Endodermal cell (in vitro differentiated cells): Measurements from ENCODE around the gene ZYX. TPM values are rescaled to one million over a fixed set of nuclear protein-coding genes. Genes with fewer than 3 reads are reported as not detected.

Source experiments
- DNase-seq: peaks from one replicate; pipeline ENCODE4 v3.0.0-alpha.2; 2017
- H3K27ac ChIP-seq: 2 replicates; pipeline ENCODE4 v1.5.1; 2013; ENCODE audit warnings: mild to moderate bottlenecking, low read depth, low read length, moderate library complexity
- H3K27me3 ChIP-seq: 2 replicates; pipeline ENCODE4 v1.6.1; 2013; ENCODE audit warnings: mild to moderate bottlenecking, low read length, moderate library complexity; ENCODE audit not compliant: insufficient read depth, control insufficient read depth, poor library complexity, severe bottlenecking
- H3K36me3 ChIP-seq: 2 replicates; pipeline ENCODE4 v1.7.0; 2013; ENCODE audit warnings: mild to moderate bottlenecking, low read length, moderate library complexity; ENCODE audit not compliant: control insufficient read depth, insufficient read depth
- H3K4me1 ChIP-seq: one replicate; pipeline ENCODE4 v1.7.0; 2013; ENCODE audit warnings: low read length; ENCODE audit not compliant: control insufficient read depth, insufficient read depth
- H3K4me3 ChIP-seq: 2 replicates; pipeline ENCODE4 v1.5.1; 2013; ENCODE audit warnings: mild to moderate bottlenecking, low read length, moderate library complexity
- H3K9ac ChIP-seq: 2 replicates; pipeline ENCODE4 v1.6.1; 2013; ENCODE audit warnings: mild to moderate bottlenecking, low read length, moderate library complexity; ENCODE audit not compliant: poor library complexity, severe bottlenecking; ENCODE audit errors: extremely low read depth
- H3K9me3 ChIP-seq: 2 replicates; pipeline ENCODE4 v1.6.1; 2013; ENCODE audit warnings: mild to moderate bottlenecking, low read length, moderate library complexity; ENCODE audit not compliant: control insufficient read depth
- H3K27ac Mint-ChIP-seq: 2 replicates; pipeline ENCODE4 v1.8.0; 2020; ENCODE audit warnings: mixed read lengths
- H3K27me3 Mint-ChIP-seq: 2 replicates; pipeline ENCODE4 v1.8.0; 2021; ENCODE audit warnings: mild to moderate bottlenecking, mixed read lengths; ENCODE audit not compliant: insufficient read depth
- H3K36me3 Mint-ChIP-seq: 2 replicates; pipeline ENCODE4 v1.8.0; 2020; ENCODE audit warnings: low read depth, mixed read lengths
- H3K4me1 Mint-ChIP-seq: 2 replicates; pipeline ENCODE4 v1.8.0; 2020; ENCODE audit warnings: mixed read lengths
- H3K4me3 Mint-ChIP-seq: 2 replicates; pipeline ENCODE4 v1.8.0; 2020; ENCODE audit warnings: mild to moderate bottlenecking, moderate library complexity, mixed read lengths
- H3K9me3 Mint-ChIP-seq: 2 replicates; pipeline ENCODE4 v1.8.0; 2020; ENCODE audit warnings: mild to moderate bottlenecking, mixed read lengths
- CTCF ChIP-seq: fragments of 200-600 bp; sonication (generic); conservative IDR thresholded peaks from 2 replicates; pipeline ENCODE4 v1.5.0; 2021; ENCODE audit warnings: antibody characterized with exemption, mild to moderate bottlenecking
- WGBS, 2 experiments: methylation state at CpG; one replicate each; pipeline versions ENCODE4 v1.1.5 to v1.1.7; 2013; ENCODE audit warnings: missing lambda C conversion rate in 2 of 2, mixed read lengths in 1 of 2; ENCODE audit not compliant: insufficient coverage in 1 of 2, insufficient read length in 1 of 2; 5-methylcytosine and 5-hydroxymethylcytosine counted together
- total RNA-seq, 2 donors: library from RNA; stranded (reverse); fragmentation: NEBNext Ultra II Directional in 1 of 2; extraction: Animal tissue kit (Norgen Biotek cat#: 25700) in 1 of 2; gene quantifications; 2 replicates in 1 of 2; 3 replicates in 1 of 2; pipeline ENCODE4 v1.2.1, GENCODE V29; 2021

Gene ZYX
- total RNA-seq, 2 donors from 2014 or later = 127 to 161 TPM

GRCh38 chr7:143393267-143394041 lies 12.3 kb downstream of the ZYX start:
- 96 to 97% methylated on average over 12 to 14 of the region's 14 CpGs for WGBS, 2 experiments
- peak; percentile 51 for DNase-seq
- peak overlapping the region; percentile 39 for H3K27ac Mint-ChIP-seq
- H3K4me1 Mint-ChIP-seq = no peaks in the 10 kb centered on the region
- no peak overlapping the region for H3K27ac ChIP-seq
- TF ChIP-seq CTCF = no peak
- H3K4me3 ChIP-seq = no peak overlapping the region
- no peaks in the 10 kb centered on the region for H3K9me3 Mint-ChIP-seq
- peaks cover 79% of the 10 kb centered on the region for H3K36me3 Mint-ChIP-seq
- no peaks in the 10 kb centered on the region for H3K27me3 Mint-ChIP-seq
- no peaks in the 10 kb centered on the region for H3K4me1 ChIP-seq
- H3K4me3 Mint-ChIP-seq = no peak overlapping the region
- H3K27me3 ChIP-seq = no peaks in the 10 kb centered on the region
- no peak overlapping the region for H3K9ac ChIP-seq
- no peaks in the 10 kb centered on the region for H3K9me3 ChIP-seq
- H3K36me3 ChIP-seq = peaks cover 45% of the 10 kb centered on the region

- Histone ChIP-seq H3K36me3 (peaks cover 39% of the 10 kb centered on the region), H3K4me3 (no peak overlapping the region), H3K9me3 (no peaks in the 10 kb centered on the region), H3K9ac (no peak overlapping the region), H3K4me1 (no peaks in the 10 kb centered on the region), H3K27ac (no peak overlapping the region), H3K27me3 (no peaks in the 10 kb centered on the region)
- 92 to 94% methylated on average over 4 to 6 of the region's 6 CpGs for WGBS, 2 experiments
- peaks cover 79% of the 10 kb centered on the region for H3K36me3 Mint-ChIP-seq
- no peak overlapping the region for H3K27ac Mint-ChIP-seq
- no peaks in the 10 kb centered on the region for H3K27me3 Mint-ChIP-seq
- no peaks in the 10 kb centered on the region for H3K9me3 Mint-ChIP-seq
- H3K4me1 Mint-ChIP-seq = no peaks in the 10 kb centered on the region
- DNase-seq = peak; percentile 44
- no peak for TF ChIP-seq CTCF
- no peak overlapping the region for H3K4me3 Mint-ChIP-seq
Measured at GRCh38 chr7:143394068-143394467, 12.9 kb downstream of the ZYX start.

- TF ChIP-seq CTCF = no peak
Measured at GRCh38 chr7:143394777-143395176, 13.6 kb downstream of the ZYX start.

More at GRCh38 chr7:143394777-143395176, 13.6 kb downstream of the ZYX start:
- no peaks in the 10 kb centered on the region for H3K4me1 Mint-ChIP-seq
- no peaks in the 10 kb centered on the region for H3K27me3 Mint-ChIP-seq
- H3K4me3 Mint-ChIP-seq = no peak overlapping the region
- no peaks in the 10 kb centered on the region for H3K9me3 Mint-ChIP-seq
- no peak for DNase-seq
- H3K27ac ChIP-seq = no peak overlapping the region
- H3K27ac Mint-ChIP-seq = no peak overlapping the region
- H3K27me3 ChIP-seq = no peaks in the 10 kb centered on the region
- peaks cover 77% of the 10 kb centered on the region for H3K36me3 Mint-ChIP-seq
- no peaks in the 10 kb centered on the region for H3K4me1 ChIP-seq
- no peak overlapping the region for H3K4me3 ChIP-seq
- no peaks in the 10 kb centered on the region for H3K9me3 ChIP-seq
- WGBS, 2 experiments = 79 to 83% methylated on average over 5 to 6 of the region's 6 CpGs
- no peak overlapping the region for H3K9ac ChIP-seq
- peaks cover 32% of the 10 kb centered on the region for H3K36me3 ChIP-seq
